Measurements from ENCODE around the gene CACNG8. TPM values are rescaled to one million over a fixed set of nuclear protein-coding genes. Genes with fewer than 3 reads are reported as not detected.

CACNG8 gene
- polyA plus RNA-seq, 1 donor (not counting 4 experiments of a cell fraction or from before 2014, with no cell fraction given), result not detected

DNA sequence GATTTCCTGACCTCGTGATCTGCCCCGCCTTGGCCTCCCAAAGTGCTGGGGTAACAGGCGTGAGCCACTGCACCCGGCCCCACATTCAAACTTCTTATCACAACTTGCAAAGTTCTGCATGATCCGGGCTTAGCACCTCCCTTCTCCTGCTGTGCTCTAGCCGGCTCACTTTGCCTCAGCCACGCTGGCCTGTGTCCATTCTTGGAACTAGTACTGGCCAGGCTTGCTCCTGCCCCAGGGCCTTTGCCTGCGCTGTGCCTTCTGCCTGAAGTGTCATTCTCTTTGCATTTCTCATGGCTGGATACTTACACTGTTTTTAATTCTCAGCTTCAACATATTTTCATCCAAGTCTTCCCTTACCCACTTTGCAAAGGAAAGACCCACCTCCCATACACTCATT lies 58.6 kb downstream of the CACNG8 start:
- Histone ChIP-seq H3K9me3 (ENCODE audit: control insufficient read depth, low read depth, low read length) (no peaks in the 10 kb centered on the region), H3K27ac (ENCODE audit: control insufficient read depth, insufficient read depth, low read length) (no peak overlapping the region), H3K4me3 (ENCODE audit: control insufficient read depth in 2 of 3, extremely low read depth in 1 of 3, insufficient read depth in 2 of 3, low read depth in 1 of 3, low read length in 3 of 3) (no peak overlapping the region), H3K79me2 (ENCODE audit: control insufficient read depth, insufficient read depth, low read length) (no peaks in the 10 kb centered on the region), H3K36me3 (ENCODE audit: control insufficient read depth in 2 of 2, extremely low read depth in 1 of 2, insufficient read depth in 2 of 2, low read length in 2 of 2) (no peaks in the 10 kb centered on the region), H3K4me1 (ENCODE audit: control insufficient read depth, extremely low read depth, insufficient read depth, low read length) (no peaks in the 10 kb centered on the region), H3K4me2 (ENCODE audit: control insufficient read depth, extremely low read depth, insufficient read depth, low read depth, low read length) (no peak overlapping the region), H3K9ac (ENCODE audit: control insufficient read depth, extremely low read depth, insufficient read depth, low read length) (no peak overlapping the region), H4K20me1 (ENCODE audit: control insufficient read depth, extremely low read depth, insufficient read depth, low read length) (no peaks in the 10 kb centered on the region), H2AFZ (ENCODE audit: control insufficient read depth, low read length) (no peak overlapping the region), H3K27me3 (ENCODE audit: control insufficient read depth, extremely low read depth, insufficient read depth, low read length) (no peaks in the 10 kb centered on the region), H3K9me1 (ENCODE audit: control insufficient read depth, extremely low read depth, insufficient read depth, low read length) (no peaks in the 10 kb centered on the region)
- dilution Hi-C loops (cut with MboI; ENCODE audit: extremely low pct_ligation_motif_present, low sequenced_read_pairs), result no loop called here
- TF ChIP-seq, protein P1, sequence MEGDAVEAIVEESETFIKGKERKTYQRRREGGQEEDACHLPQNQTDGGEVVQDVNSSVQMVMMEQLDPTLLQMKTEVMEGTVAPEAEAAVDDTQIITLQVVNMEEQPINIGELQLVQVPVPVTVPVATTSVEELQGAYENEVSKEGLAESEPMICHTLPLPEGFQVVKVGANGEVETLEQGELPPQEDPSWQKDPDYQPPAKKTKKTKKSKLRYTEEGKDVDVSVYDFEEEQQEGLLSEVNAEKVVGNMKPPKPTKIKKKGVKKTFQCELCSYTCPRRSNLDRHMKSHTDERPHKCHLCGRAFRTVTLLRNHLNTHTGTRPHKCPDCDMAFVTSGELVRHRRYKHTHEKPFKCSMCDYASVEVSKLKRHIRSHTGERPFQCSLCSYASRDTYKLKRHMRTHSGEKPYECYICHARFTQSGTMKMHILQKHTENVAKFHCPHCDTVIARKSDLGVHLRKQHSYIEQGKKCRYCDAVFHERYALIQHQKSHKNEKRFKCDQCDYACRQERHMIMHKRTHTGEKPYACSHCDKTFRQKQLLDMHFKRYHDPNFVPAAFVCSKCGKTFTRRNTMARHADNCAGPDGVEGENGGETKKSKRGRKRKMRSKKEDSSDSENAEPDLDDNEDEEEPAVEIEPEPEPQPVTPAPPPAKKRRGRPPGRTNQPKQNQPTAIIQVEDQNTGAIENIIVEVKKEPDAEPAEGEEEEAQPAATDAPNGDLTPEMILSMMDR (optimal IDR thresholded peaks at IDR 0.05 in 1 of 3, IDR thresholded peaks at IDR 0.05 in 1 of 3, conservative IDR thresholded peaks at IDR 0.05 in 1 of 3; ENCODE audit: extremely low read depth in 1 of 3, insufficient read depth in 2 of 3, low read length in 3 of 3), result no peak
- TF ChIP-seq EZH2 (IDR thresholded peaks at IDR 0.05; ENCODE audit: low read length), result no peak
- DNase-seq (ENCODE audit: low read depth, low spot score) (no peak), FAIRE-seq (no peak)

DNA sequence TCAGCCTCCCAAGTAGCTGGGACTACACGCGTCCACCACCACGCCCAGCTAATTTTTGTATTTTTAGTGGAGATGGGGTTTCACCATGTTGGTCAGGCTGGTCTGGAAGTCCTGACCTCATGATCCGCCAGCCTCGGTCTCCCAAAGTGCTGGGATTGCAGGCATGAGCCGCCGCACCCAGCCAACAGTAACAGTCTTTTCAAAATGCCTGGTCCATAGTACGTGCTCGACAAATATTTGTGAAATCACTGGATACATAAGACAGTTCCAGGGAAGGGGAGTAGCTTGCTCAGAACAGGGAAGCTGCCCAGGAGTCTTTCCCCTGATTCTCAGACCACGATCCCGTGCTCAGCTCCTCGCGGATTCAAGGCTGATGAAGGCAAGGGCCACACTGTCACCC lies 59.2 kb downstream of the CACNG8 start:
- DNase-seq (ENCODE audit: low read depth, low spot score) (no peak), FAIRE-seq (no peak)
- H3K79me2 ChIP-seq (ENCODE audit: control insufficient read depth, insufficient read depth, low read length), result no peaks in the 10 kb centered on the region
- H3K9ac ChIP-seq (ENCODE audit: control insufficient read depth, extremely low read depth, insufficient read depth, low read length), result no peak overlapping the region
- no peak overlapping the region for H3K27ac ChIP-seq (ENCODE audit: control insufficient read depth, insufficient read depth, low read length)
- H3K36me3 ChIP-seq (ENCODE audit: control insufficient read depth in 2 of 2, extremely low read depth in 1 of 2, insufficient read depth in 2 of 2, low read length in 2 of 2), result no peaks in the 10 kb centered on the region
- dilution Hi-C loops (cut with MboI; ENCODE audit: extremely low pct_ligation_motif_present, low sequenced_read_pairs), result no loop called here
- no peaks in the 10 kb centered on the region for H4K20me1 ChIP-seq (ENCODE audit: control insufficient read depth, extremely low read depth, insufficient read depth, low read length)
- no peaks in the 10 kb centered on the region for H3K4me1 ChIP-seq (ENCODE audit: control insufficient read depth, extremely low read depth, insufficient read depth, low read length)
- no peaks in the 10 kb centered on the region for H3K9me1 ChIP-seq (ENCODE audit: control insufficient read depth, extremely low read depth, insufficient read depth, low read length)
- H3K27me3 ChIP-seq (ENCODE audit: control insufficient read depth, extremely low read depth, insufficient read depth, low read length), result no peaks in the 10 kb centered on the region
- H3K9me3 ChIP-seq (ENCODE audit: control insufficient read depth, low read depth, low read length), result no peaks in the 10 kb centered on the region
- H3K4me3 ChIP-seq (ENCODE audit: control insufficient read depth in 2 of 3, extremely low read depth in 1 of 3, insufficient read depth in 2 of 3, low read depth in 1 of 3, low read length in 3 of 3), result no peak overlapping the region
- no peak for TF ChIP-seq EZH2 (IDR thresholded peaks at IDR 0.05; ENCODE audit: low read length)
- TF ChIP-seq, protein P1 (optimal IDR thresholded peaks at IDR 0.05 in 1 of 3, IDR thresholded peaks at IDR 0.05 in 1 of 3, conservative IDR thresholded peaks at IDR 0.05 in 1 of 3; ENCODE audit: extremely low read depth in 1 of 3, insufficient read depth in 2 of 3, low read length in 3 of 3), result no peak
- H2AFZ ChIP-seq (ENCODE audit: control insufficient read depth, low read length), result no peak overlapping the region
- no peak overlapping the region for H3K4me2 ChIP-seq (ENCODE audit: control insufficient read depth, extremely low read depth, insufficient read depth, low read depth, low read length)
